Keratinocyte (primary cell): ENCODE data around the gene ABCA7.

Experiments used
- CTCF ChIP-seq, 3 experiments: IDR thresholded peaks in 1 of 3; conservative IDR thresholded peaks in 1 of 3; optimal IDR thresholded peaks in 1 of 3; 2 replicates in 2 of 3; 3 replicates in 1 of 3; pipeline versions ENCODE3 to v1.5.1; 2011; ENCODE audit warnings: low read length in 3 of 3, mild to moderate bottlenecking in 3 of 3, moderate library complexity in 2 of 3, control low read depth in 1 of 3, inconsistent platforms in 1 of 3; ENCODE audit not compliant: insufficient read depth in 2 of 3; ENCODE audit errors: extremely low read depth in 1 of 3
- EZH2 ChIP-seq: IDR thresholded peaks from one replicate; pipeline ENCODE4 v1.6.1; 2012; ENCODE audit warnings: inconsistent platforms, mild to moderate bottlenecking, low read length, moderate library complexity

- TF ChIP-seq CTCF (optimal IDR thresholded peaks at IDR 0.05 in 1 of 3, IDR thresholded peaks at IDR 0.05 in 1 of 3, conservative IDR thresholded peaks at IDR 0.05 in 1 of 3; ENCODE audit: extremely low read depth in 1 of 3, insufficient read depth in 2 of 3, low read length in 3 of 3) (no peak), EZH2 (no peak)
Measured at GRCh38 chr19:1026783-1027649, 12.9 kb upstream of the ABCA7 start.
